K562 (cell line): ENCODE results near the gene VWA7. TPM values are rescaled to one million over a fixed set of nuclear protein-coding genes. Genes with fewer than 3 reads are reported as not detected.
A peak's percentile ranks its signal among the peaks of the same experiment; 100 is the strongest.

Source experiments
- ATF4 ChIP-seq: fragments of 450-650 bp; formaldehyde crosslinking; IDR thresholded peaks from 2 replicates; pipeline ENCODE4 v1.4.0; 2022; ENCODE audit warnings: mild to moderate bottlenecking, moderate library complexity
- ATF7 ChIP-seq: fragments of 450-650 bp; IDR thresholded peaks from 2 replicates; pipeline ENCODE4 v1.7.1; 2014; ENCODE audit warnings: mild to moderate bottlenecking, moderate library complexity
- CGGBP1 ChIP-seq: fragments of 250-450 bp; sonication (Bioruptor Pico); IDR thresholded peaks from 2 replicates; pipeline ENCODE4 v1.9.0; 2021; ENCODE audit warnings: mild to moderate bottlenecking
- CREBBP ChIP-seq: IDR thresholded peaks from one replicate; pipeline ENCODE4 v1.6.1; 2012; ENCODE audit warnings: low read depth, mild to moderate bottlenecking, control low read depth, inconsistent platforms, low read length
- CXXC5 ChIP-seq: fragments of 250-450 bp; sonication (Bioruptor Pico); IDR thresholded peaks from 2 replicates; pipeline ENCODE4 v1.8.0; 2022; ENCODE audit warnings: inconsistent platforms, mild to moderate bottlenecking, moderate library complexity
- DDX20 ChIP-seq: fragments of 450-650 bp; IDR thresholded peaks from 2 replicates; pipeline ENCODE4 v1.6.1; 2016; ENCODE audit warnings: missing genetic modification characterization, low read depth, mild to moderate bottlenecking, missing compliant biosample characterization, moderate library complexity
- ESRRA ChIP-seq: fragments of 450-650 bp; IDR thresholded peaks from 2 replicates; pipeline ENCODE4 v1.6.1; 2014; ENCODE audit warnings: low read depth, mild to moderate bottlenecking, moderate library complexity, borderline replicate concordance
- ETV1 ChIP-seq: fragments of 450-650 bp; conservative IDR thresholded peaks from 2 replicates; pipeline ENCODE4 v1.6.1; 2016; ENCODE audit warnings: missing genetic modification characterization, control low read depth, low read depth, missing compliant biosample characterization
- FOSL1 ChIP-seq: fragments of 200-800 bp; sonication (Bioruptor generic); conservative IDR thresholded peaks from 2 replicates; pipeline ENCODE4 v1.6.1; 2016; ENCODE audit warnings: missing genetic modification characterization, missing compliant biosample characterization
- HBP1 ChIP-seq: fragments of 450-650 bp; formaldehyde crosslinking; IDR thresholded peaks from 2 replicates; pipeline ENCODE4 v1.4.0; 2022; ENCODE audit warnings: missing genetic modification characterization
- HEY1 ChIP-seq: fragments of 250-450 bp; sonication (Bioruptor Pico); IDR thresholded peaks from 2 replicates; pipeline ENCODE4 v1.5.0; 2020; ENCODE audit warnings: mild to moderate bottlenecking, moderate library complexity, borderline replicate concordance
- KAT2B ChIP-seq: IDR thresholded peaks from one replicate; pipeline ENCODE4 v1.6.1; 2012; ENCODE audit warnings: low read depth, mild to moderate bottlenecking, control low read depth, inconsistent platforms, low read length, moderate library complexity
- MEF2D ChIP-seq: conservative IDR thresholded peaks from 2 replicates; pipeline ENCODE4 v1.6.1; 2016; ENCODE audit warnings: low read depth, missing genetic modification characterization, missing compliant biosample characterization
- MTA1 ChIP-seq: fragments of 450-650 bp; IDR thresholded peaks from 2 replicates; pipeline ENCODE4 v1.6.1; 2017; ENCODE audit warnings: borderline replicate concordance
- NFIX ChIP-seq: fragments of 250-450 bp; sonication (Bioruptor Pico); IDR thresholded peaks from 2 replicates; pipeline ENCODE4 v1.4.0; 2020; ENCODE audit warnings: low read depth, mild to moderate bottlenecking, moderate library complexity
- NUFIP1 ChIP-seq: fragments of 450-650 bp; IDR thresholded peaks from 2 replicates; pipeline ENCODE4 v1.6.1; 2018; ENCODE audit not compliant: partially characterized antibody
- SNRNP70 ChIP-seq: fragments of 200-400 bp; formaldehyde crosslinking; optimal IDR thresholded peaks from 2 replicates; pipeline ENCODE3; 2017; ENCODE audit warnings: low read depth, low read length
- STAT5B ChIP-seq: fragments of 250-450 bp; sonication (Bioruptor Pico); IDR thresholded peaks from 2 replicates; pipeline ENCODE4 v1.8.0; 2021; ENCODE audit warnings: mild to moderate bottlenecking, inconsistent platforms
- THRB ChIP-seq: fragments of 450-650 bp; formaldehyde crosslinking; conservative IDR thresholded peaks from 2 replicates; pipeline ENCODE4 v1.4.0; 2022; ENCODE audit warnings: mild to moderate bottlenecking, missing genetic modification characterization
- ZBTB17 ChIP-seq: fragments of 450-650 bp; formaldehyde crosslinking; IDR thresholded peaks from 2 replicates; pipeline ENCODE4 v1.4.0; 2020; ENCODE audit warnings: mild to moderate bottlenecking
- ZBTB33 ChIP-seq: sonication (generic); formaldehyde crosslinking; IDR thresholded peaks from 2 replicates; pipeline ENCODE4 v1.8.1; 2023; ENCODE audit warnings: mild to moderate bottlenecking, missing genetic modification reagents
- ZNF511 ChIP-seq: sonication (generic); formaldehyde crosslinking; IDR thresholded peaks from 2 replicates; pipeline ENCODE4 v1.8.0; 2022; ENCODE audit warnings: mild to moderate bottlenecking, missing genetic modification reagents
- ZNF668 ChIP-seq: fragments of 250-450 bp; sonication (Bioruptor Pico); IDR thresholded peaks from 2 replicates; pipeline ENCODE4 v1.8.0; 2022; ENCODE audit warnings: mild to moderate bottlenecking, inconsistent platforms
- polyA plus RNA-seq, 8 experiments: library from polyadenylated mRNA; depleted of rRNA in 4 of 8; stranded (reverse) in 5 of 8; unstranded in 3 of 8; fragments of >200 nt; fragmentation: Nextera tagmentation in 2 of 8; fragmentation: Illumina TruSeq in 1 of 8; extraction: Ambion mirVana in 2 of 8; extraction: Trizol in 1 of 8; gene quantifications; 2 replicates each; pipeline versions ENCODE4 v1.2.1 to v1.2.3, GENCODE V29; 2011 to 2014; ENCODE audit warnings: inconsistent platforms in 1 of 8, missing spikeins in 1 of 8
- total RNA-seq, 7 experiments: library from RNA; depleted of rRNA in 6 of 7; stranded (reverse); fragments of >200 nt in 6 of 7; fragmentation: Illumina TruSeq in 2 of 7; extraction: Trizol in 2 of 7; gene quantifications; 2 replicates each; pipeline versions ENCODE4 v1.2.1 to v1.2.3, GENCODE V29; 2011 to 2021; ENCODE audit warnings: low replicate concordance in 1 of 7

The VWA7 gene
- total and polyA plus RNA-seq, 9 of the 15 experiments (the other 6 are each of a cell fraction or from before 2014, with no cell fraction given), result 0.18 to 2.9 (median 0.95) TPM

- TF ChIP-seq ATF4 (CRISPR knock-in tag), result no peak
- peak; percentile 95 for TF ChIP-seq MTA1
- no peak for TF ChIP-seq STAT5B
- no peak for TF ChIP-seq ZNF511 (CRISPR knock-in tag)
- no peak for TF ChIP-seq KAT2B
- TF ChIP-seq CXXC5, result peak; percentile 48
- no peak for TF ChIP-seq ETV1
- no peak for TF ChIP-seq HBP1
- TF ChIP-seq FOSL1 (tag), result no peak
- no peak for TF ChIP-seq THRB (CRISPR knock-in tag)
- peak; percentile 96 for TF ChIP-seq ESRRA
- no peak for TF ChIP-seq CREBBP
- no peak for TF ChIP-seq MEF2D
- 0 out of 2 replicates have a peak, but pooled peaks have one; percentile 22 for TF ChIP-seq ZNF668 (CRISPR knock-in tag)
- TF ChIP-seq HEY1, result no peak
- TF ChIP-seq NUFIP1, result no peak
- no peak for TF ChIP-seq CGGBP1 (CRISPR knock-in tag)
- TF ChIP-seq DDX20, result no peak
- peak; percentile 23; the same call in 1 of the 2 replicates for TF ChIP-seq ATF7
- TF ChIP-seq ZBTB17 (CRISPR knock-in tag), result no peak
- no peak for TF ChIP-seq SNRNP70
- TF ChIP-seq NFIX, result no peak
- TF ChIP-seq ZBTB33 (CRISPR knock-in tag), result 0 out of 2 replicates have a peak, but pooled peaks have one; percentile 59
These were observed 59.5 kb downstream of the VWA7 start (continued) for GRCh38 chr6:31717499-31718222.
